ENCODE measurements around the gene CISD1. TPM values are rescaled to one million over a fixed set of nuclear protein-coding genes. Genes with fewer than 3 reads are reported as not detected.

CISD1 gene
- total RNA-seq, 1 donor from 2014 or later: 24.8 TPM

Other genes with a start within 250 kb of the CISD1 start
- gene IPMK, start 1.3 kb upstream of the CISD1 start, total RNA-seq: 7.5 and 9.1 TPM in 2 replicates
- 16.7 and 19.9 TPM in 2 replicates for gene UBE2D1, start 65.8 kb downstream of the CISD1 start, total RNA-seq
- 12.7 and 22.6 TPM in 2 replicates for gene TFAM, start 116.2 kb downstream of the CISD1 start, total RNA-seq
- 8.8 and 22.9 TPM in 2 replicates for gene BICC1, start 243.7 kb downstream of the CISD1 start, total RNA-seq